Vagina (tissue), 2 donors: ENCODE data around the gene TMEM196. TPM values are rescaled to one million over a fixed set of nuclear protein-coding genes. Genes with fewer than 3 reads are reported as not detected.

Source experiments
- DNase-seq, 2 donors: peaks; one replicate each; pipeline ENCODE4 v3.0.0-alpha.2; 2017; ENCODE audit errors: extremely low spot score in 2 of 2
- H3K27ac ChIP-seq: fragments of 200-600 bp; sonication (generic); one replicate; pipeline ENCODE4 v1.5.1; 2019
- H3K27me3 ChIP-seq: fragments of 200-600 bp; sonication (generic); one replicate; pipeline ENCODE4 v1.5.1; 2019
- H3K36me3 ChIP-seq, 2 donors: fragments of 200-600 bp; sonication (generic); one replicate each; pipeline ENCODE4 v1.5.1; 2017 to 2019
- H3K4me1 ChIP-seq: fragments of 200-600 bp; sonication (generic); one replicate; pipeline ENCODE4 v1.5.1; 2019
- H3K4me3 ChIP-seq, 2 donors: fragments of 200-600 bp; sonication (generic); 1 replicate in 1 of 2; 2 replicates in 1 of 2; pipeline ENCODE4 v1.5.1; 2016 to 2019
- H3K9me3 ChIP-seq: fragments of 200-600 bp; sonication (generic); one replicate; pipeline ENCODE4 v1.5.1; 2019
- POLR2A ChIP-seq, 2 donors: fragments of 450-650 bp; IDR thresholded peaks; one replicate each; pipeline ENCODE4 v1.6.1; 2017; ENCODE audit warnings: antibody characterized with exemption in 2 of 2, mild to moderate bottlenecking in 2 of 2, moderate library complexity in 2 of 2
- POLR2AphosphoS5 ChIP-seq, 2 donors: sonication (generic); formaldehyde crosslinking; IDR thresholded peaks; one replicate each; pipeline ENCODE4 v1.9.0; 2017; ENCODE audit warnings: antibody characterized with exemption in 2 of 2, mild to moderate bottlenecking in 2 of 2, low read depth in 1 of 2; ENCODE audit not compliant: insufficient read depth in 1 of 2
- intact Hi-C: fragments of 100-400 bp; cut with DNase I; formaldehyde crosslinking; loops from one replicate; pipeline ENCODE4 v1.15.1; 2023
- microRNA-seq: library from miRNA; unstranded; fragments of <30 nt; microRNA quantifications from one replicate; pipeline ENCODE4, GENCODE V29; 2017; ENCODE audit warnings: borderline number of aligned reads, borderline replicate concordance
- small RNA-seq: library from RNA; depleted of rRNA; stranded (forward); fragments of <200 nt; gene quantifications from one replicate; pipeline ENCODE3, GENCODE V24; 2016
- total RNA-seq: library from RNA; depleted of rRNA; stranded (reverse); fragments of >200 nt; gene quantifications from one replicate; pipeline ENCODE4 v1.2.3, GENCODE V29; 2016
- TF ChIP-seq, protein P1 (sequence below), 3 experiments: fragments of 450-650 bp in 2 of 3; fragments of 200-600 bp in 1 of 3; sonication (generic) in 1 of 3; IDR thresholded peaks; one replicate each; pipeline ENCODE4 v1.5.1; 2017 to 2019; ENCODE audit warnings: antibody characterized with exemption in 3 of 3, mild to moderate bottlenecking in 2 of 3, moderate library complexity in 2 of 3

The TMEM196 gene
- total RNA-seq, 1 donor from 2014 or later, result not detected

DNA sequence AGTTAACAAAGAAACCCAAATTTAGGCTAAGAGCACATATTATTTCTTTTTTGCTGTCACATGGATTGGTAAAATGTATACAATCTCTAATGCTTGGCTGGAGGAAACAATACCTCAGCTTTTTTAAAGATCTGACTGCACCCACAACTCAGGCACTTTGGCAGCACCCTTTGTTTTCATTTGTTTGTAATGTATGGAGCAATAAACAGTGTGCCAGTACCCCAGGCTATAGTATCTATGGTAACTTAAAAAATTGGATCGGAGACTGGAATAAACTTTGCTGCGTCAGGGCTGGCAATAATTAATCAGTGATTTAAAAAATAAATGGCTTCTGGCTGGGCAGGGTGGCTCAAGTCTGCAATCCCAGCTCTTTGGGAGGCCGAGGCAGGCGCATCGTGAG is 91.8 kb downstream of the TMEM196 start:
- H3K36me3 ChIP-seq, result no peaks in the 10 kb centered on the region
- no peak overlapping the region for H3K4me3 ChIP-seq
- H3K9me3 ChIP-seq, result no peaks in the 10 kb centered on the region
- intact Hi-C loops, result no loop called here
- TF ChIP-seq, protein P1, sequence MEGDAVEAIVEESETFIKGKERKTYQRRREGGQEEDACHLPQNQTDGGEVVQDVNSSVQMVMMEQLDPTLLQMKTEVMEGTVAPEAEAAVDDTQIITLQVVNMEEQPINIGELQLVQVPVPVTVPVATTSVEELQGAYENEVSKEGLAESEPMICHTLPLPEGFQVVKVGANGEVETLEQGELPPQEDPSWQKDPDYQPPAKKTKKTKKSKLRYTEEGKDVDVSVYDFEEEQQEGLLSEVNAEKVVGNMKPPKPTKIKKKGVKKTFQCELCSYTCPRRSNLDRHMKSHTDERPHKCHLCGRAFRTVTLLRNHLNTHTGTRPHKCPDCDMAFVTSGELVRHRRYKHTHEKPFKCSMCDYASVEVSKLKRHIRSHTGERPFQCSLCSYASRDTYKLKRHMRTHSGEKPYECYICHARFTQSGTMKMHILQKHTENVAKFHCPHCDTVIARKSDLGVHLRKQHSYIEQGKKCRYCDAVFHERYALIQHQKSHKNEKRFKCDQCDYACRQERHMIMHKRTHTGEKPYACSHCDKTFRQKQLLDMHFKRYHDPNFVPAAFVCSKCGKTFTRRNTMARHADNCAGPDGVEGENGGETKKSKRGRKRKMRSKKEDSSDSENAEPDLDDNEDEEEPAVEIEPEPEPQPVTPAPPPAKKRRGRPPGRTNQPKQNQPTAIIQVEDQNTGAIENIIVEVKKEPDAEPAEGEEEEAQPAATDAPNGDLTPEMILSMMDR (IDR thresholded peaks at IDR 0.05), result no peak
- TF ChIP-seq POLR2AphosphoS5 (IDR thresholded peaks at IDR 0.05; ENCODE audit: insufficient read depth in 1 of 2, low read depth in 1 of 2) (no peak), POLR2A (IDR thresholded peaks at IDR 0.05) (no peak)
- no peaks in the 10 kb centered on the region for H3K27me3 ChIP-seq
- no peak overlapping the region for H3K27ac ChIP-seq
- H3K4me1 ChIP-seq, result no peaks in the 10 kb centered on the region
- DNase-seq, result no peak

DNA sequence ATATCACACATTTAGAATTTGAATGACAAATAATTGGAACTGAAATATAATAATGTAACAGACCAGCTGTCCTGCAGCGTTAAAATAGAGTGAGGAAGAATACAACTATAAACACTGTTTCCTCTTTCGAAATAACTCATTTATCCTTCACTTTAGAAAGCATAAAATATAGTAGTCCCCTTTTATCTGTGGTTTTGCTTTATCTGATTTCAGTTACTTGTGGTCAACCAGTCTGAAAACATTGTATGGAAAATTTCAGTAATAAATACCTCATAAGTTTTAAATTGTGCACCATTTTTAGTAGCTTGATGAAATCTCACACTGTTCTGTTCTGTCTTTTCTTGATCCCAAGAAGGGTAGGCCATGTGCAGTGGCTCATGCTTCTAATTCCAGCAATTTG is 96.2 kb downstream of the TMEM196 start:
- no peaks in the 10 kb centered on the region for H3K27me3 ChIP-seq
- H3K36me3 ChIP-seq, result no peaks in the 10 kb centered on the region
- TF ChIP-seq POLR2A (IDR thresholded peaks at IDR 0.05) (no peak), POLR2AphosphoS5 (IDR thresholded peaks at IDR 0.05; ENCODE audit: insufficient read depth in 1 of 2, low read depth in 1 of 2) (no peak)
- intact Hi-C loops, result no loop called here
- no peaks in the 10 kb centered on the region for H3K9me3 ChIP-seq
- H3K27ac ChIP-seq, result no peak overlapping the region
- no peak overlapping the region for H3K4me3 ChIP-seq
- DNase-seq, result no peak
- no peaks in the 10 kb centered on the region for H3K4me1 ChIP-seq

DNA sequence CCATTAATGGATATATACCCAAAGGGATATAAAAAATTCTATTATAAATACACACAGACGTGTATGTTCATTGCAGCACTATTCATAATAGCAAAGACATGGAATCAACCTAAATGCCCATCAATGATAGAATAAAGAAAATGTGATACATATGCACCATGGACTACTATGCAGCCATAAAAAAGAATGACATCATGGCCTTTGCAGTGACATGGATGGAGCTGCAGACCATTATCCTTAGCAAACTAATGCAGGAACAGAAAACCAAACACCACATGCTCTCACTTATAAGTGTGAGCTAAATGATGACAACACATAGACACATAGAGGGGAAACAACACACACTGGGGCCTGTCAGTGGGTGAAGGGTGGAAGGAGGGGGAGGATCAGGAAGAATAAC is 97.6 kb downstream of the TMEM196 start:
- no peak overlapping the region for H3K27ac ChIP-seq
- no peaks in the 10 kb centered on the region for H3K36me3 ChIP-seq
- TF ChIP-seq POLR2A (IDR thresholded peaks at IDR 0.05) (no peak), POLR2AphosphoS5 (IDR thresholded peaks at IDR 0.05; ENCODE audit: insufficient read depth in 1 of 2, low read depth in 1 of 2) (no peak)
- TF ChIP-seq, protein P1 (IDR thresholded peaks at IDR 0.05), result no peak
- no peak overlapping the region for H3K4me3 ChIP-seq
- no peak for DNase-seq
- no peaks in the 10 kb centered on the region for H3K4me1 ChIP-seq
- intact Hi-C loops, result no loop called here
- H3K27me3 ChIP-seq, result no peaks in the 10 kb centered on the region
- no peaks in the 10 kb centered on the region for H3K9me3 ChIP-seq

DNA sequence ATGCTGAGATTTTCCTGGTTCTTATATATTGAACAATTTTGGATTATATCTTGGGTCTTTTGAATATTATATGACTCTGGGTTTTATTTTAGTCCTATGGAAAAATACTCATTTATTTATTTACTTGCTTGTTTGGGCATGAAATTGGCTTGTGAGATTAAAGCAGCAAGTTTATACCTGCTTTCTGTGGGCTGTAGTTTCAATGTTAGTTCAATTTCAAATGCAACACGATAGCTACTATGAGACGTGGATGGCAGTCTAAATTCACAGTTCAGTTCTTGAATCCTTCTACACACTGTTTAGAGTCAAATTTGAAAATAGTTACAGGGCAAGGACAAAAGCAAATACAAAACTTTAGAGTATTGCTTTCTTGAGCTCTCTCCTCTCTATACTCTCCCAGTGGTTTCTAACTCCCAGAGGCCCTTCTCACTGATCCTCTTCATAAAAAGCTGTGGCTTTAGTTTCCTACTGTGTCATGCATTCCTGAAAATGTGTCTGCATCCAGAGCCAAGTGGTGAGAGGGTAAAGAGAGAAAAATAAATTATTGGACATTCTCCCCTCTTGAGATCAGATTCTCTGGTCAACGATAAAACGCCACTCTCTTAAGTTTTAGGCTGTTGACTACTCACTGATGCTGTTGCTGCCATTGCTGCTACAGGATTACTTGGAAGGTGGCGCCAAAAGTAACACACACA is 99.0 kb downstream of the TMEM196 start:
- H3K9me3 ChIP-seq, result no peaks in the 10 kb centered on the region
- no peak overlapping the region for H3K27ac ChIP-seq
- H3K4me3 ChIP-seq, result no peak overlapping the region
- TF ChIP-seq, protein P1 (IDR thresholded peaks at IDR 0.05), result no peak
- no peak for DNase-seq
- H3K4me1 ChIP-seq, result no peaks in the 10 kb centered on the region
- no peaks in the 10 kb centered on the region for H3K27me3 ChIP-seq
- no peaks in the 10 kb centered on the region for H3K36me3 ChIP-seq
- intact Hi-C loops, result no loop called here

DNA sequence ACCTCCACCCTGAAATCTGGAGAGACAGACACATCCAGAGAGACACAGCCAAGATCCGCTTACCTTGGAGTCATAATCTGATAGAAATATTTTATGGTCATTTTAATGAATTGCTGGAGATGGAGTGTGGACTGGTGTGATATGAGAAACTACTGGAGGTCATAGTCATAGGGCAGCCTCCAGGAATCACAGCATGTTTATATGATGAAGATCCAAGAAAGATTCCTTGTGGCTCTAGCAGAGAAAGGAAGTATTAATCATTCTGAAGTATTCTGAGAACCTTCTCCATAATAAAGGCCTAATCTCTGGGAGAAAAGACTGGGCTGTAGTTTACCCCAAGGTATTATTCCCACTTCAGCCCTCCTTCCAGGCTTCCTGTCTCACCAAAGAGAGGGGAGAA is 102.6 kb downstream of the TMEM196 start:
- Histone ChIP-seq H3K27me3 (no peaks in the 10 kb centered on the region), H3K36me3 (no peaks in the 10 kb centered on the region), H3K4me1 (no peaks in the 10 kb centered on the region), H3K27ac (no peak overlapping the region), H3K9me3 (no peaks in the 10 kb centered on the region), H3K4me3 (no peak overlapping the region)
- DNase-seq, result no peak
- intact Hi-C loops, result no loop called here
- TF ChIP-seq POLR2AphosphoS5 (IDR thresholded peaks at IDR 0.05; ENCODE audit: insufficient read depth in 1 of 2, low read depth in 1 of 2) (no peak), POLR2A (IDR thresholded peaks at IDR 0.05) (no peak)
- TF ChIP-seq, protein P1 (IDR thresholded peaks at IDR 0.05), result no peak

Small RNAs within 50 kb of the gene (microRNA-seq; reads per million reads assigned to microRNA genes)
- not detected for gene MIR3146

Small RNAs within 50 kb of the gene (small RNA-seq; reads per million reads assigned to genes)
- not detected for gene MIR3146

Other genes with a start within 250 kb of the TMEM196 start
- gene POLR1F, start 64.6 kb downstream of the TMEM196 start, total RNA-seq, result 9.1 TPM